Activated T-helper 17 cell treated with anti-CD3 and anti-CD28 coated beads, Interleukin-2, amount 50 U/mL, for 72 hours (primary cell): ENCODE measurements around the gene PROKR2. TPM values are rescaled to one million over a fixed set of nuclear protein-coding genes. Genes with fewer than 3 reads are reported as not detected.

Experiments used
- ATAC-seq: fragments of 150-1000 bp; cut with Tn5 transposase; replicated peaks from 2 replicates; pipeline ENCODE4 v1.10.0; 2021; ENCODE audit warnings: mild to moderate bottlenecking, moderate library complexity
- H3K27ac Mint-ChIP-seq: one replicate; pipeline ENCODE4 v1.8.0; 2022; ENCODE audit warnings: mixed read lengths
- H3K27me3 Mint-ChIP-seq: one replicate; pipeline ENCODE4 v1.8.0; 2022; ENCODE audit warnings: mixed read lengths
- H3K36me3 Mint-ChIP-seq: one replicate; pipeline ENCODE4 v1.8.0; 2022; ENCODE audit warnings: low read depth, mild to moderate bottlenecking, mixed read lengths
- H3K4me1 Mint-ChIP-seq: one replicate; pipeline ENCODE4 v1.8.0; 2022; ENCODE audit warnings: mixed read lengths
- H3K4me3 Mint-ChIP-seq: one replicate; pipeline ENCODE4 v1.8.0; 2022; ENCODE audit warnings: mild to moderate bottlenecking, mixed read lengths
- H3K9me3 Mint-ChIP-seq: one replicate; pipeline ENCODE4 v1.8.0; 2022; ENCODE audit warnings: mixed read lengths
- total RNA-seq, 2 donors: library from RNA; stranded (reverse); gene quantifications; one replicate each; pipeline ENCODE4 v1.2.3, GENCODE V29; 2022

PROKR2 gene
- total RNA-seq, 2 donors from 2014 or later, result not detected

GRCh38 chr20:5315807-5316187 lies 957 bp downstream of the PROKR2 start:
- Mint-ChIP-seq H3K4me3 (no peak overlapping the region), H3K36me3 (no peaks in the 10 kb centered on the region), H3K4me1 (no peaks in the 10 kb centered on the region), H3K27me3 (peaks cover 42% of the 10 kb centered on the region), H3K9me3 (peaks cover 3% of the 10 kb centered on the region), H3K27ac (no peak overlapping the region)
- ATAC-seq, result no peak

DNA sequence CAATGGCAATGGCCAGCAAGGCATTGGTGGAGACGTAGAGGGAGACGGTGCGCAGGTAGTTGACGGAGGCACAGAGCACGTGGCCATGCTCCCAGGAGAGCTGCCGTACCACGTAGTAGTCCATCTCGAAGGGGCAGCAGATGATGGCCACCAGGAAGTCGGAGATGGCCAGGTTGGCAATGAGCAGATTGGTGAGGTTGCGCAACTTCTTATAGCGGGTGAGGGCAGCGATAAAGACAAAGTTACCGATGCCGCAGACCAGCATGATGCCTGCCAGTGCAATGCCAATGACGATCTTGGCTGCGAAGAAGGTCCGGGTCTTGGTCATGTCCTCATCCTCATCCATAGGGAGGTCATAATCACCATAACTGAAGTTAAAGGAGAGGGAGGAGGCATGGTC lies 2.8 kb downstream of the PROKR2 start:
- Mint-ChIP-seq H3K4me1 (no peaks in the 10 kb centered on the region), H3K9me3 (peaks cover 11% of the 10 kb centered on the region), H3K27ac (no peak overlapping the region), H3K4me3 (no peak overlapping the region), H3K36me3 (no peaks in the 10 kb centered on the region), H3K27me3 (peaks cover 42% of the 10 kb centered on the region)
- ATAC-seq, result no peak

DNA sequence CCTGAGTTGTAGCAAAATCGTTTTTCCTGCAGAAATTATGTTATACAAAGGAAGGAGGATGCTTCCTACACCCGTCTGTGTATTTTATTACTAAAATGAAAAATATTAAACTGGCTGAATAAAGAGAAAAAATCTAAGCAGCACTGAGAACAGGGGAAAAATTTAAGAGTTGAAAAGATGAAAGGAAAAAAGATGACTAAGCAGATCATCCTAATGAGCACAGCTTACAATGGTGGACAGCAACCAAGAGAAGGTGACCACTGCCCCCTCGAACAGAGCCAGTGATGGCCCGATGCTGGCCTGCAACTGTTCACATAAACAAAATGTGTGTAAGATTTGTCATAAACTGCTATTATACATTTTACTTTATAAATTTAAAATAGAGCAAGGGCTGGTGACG lies 4.2 kb downstream of the PROKR2 start:
- Mint-ChIP-seq H3K36me3 (no peaks in the 10 kb centered on the region), H3K27ac (no peak overlapping the region), H3K9me3 (peaks cover 16% of the 10 kb centered on the region), H3K27me3 (peaks cover 31% of the 10 kb centered on the region), H3K4me3 (no peak overlapping the region), H3K4me1 (no peaks in the 10 kb centered on the region)
- ATAC-seq, result no peak

- no peak for ATAC-seq
- Mint-ChIP-seq H3K4me1 (no peaks in the 10 kb centered on the region), H3K27ac (no peak overlapping the region), H3K4me3 (no peak overlapping the region), H3K9me3 (peaks cover 23% of the 10 kb centered on the region), H3K36me3 (no peaks in the 10 kb centered on the region), H3K27me3 (peaks cover 26% of the 10 kb centered on the region)
Observed at GRCh38 chr20:5309971-5310370, 6.8 kb downstream of the PROKR2 start.

DNA sequence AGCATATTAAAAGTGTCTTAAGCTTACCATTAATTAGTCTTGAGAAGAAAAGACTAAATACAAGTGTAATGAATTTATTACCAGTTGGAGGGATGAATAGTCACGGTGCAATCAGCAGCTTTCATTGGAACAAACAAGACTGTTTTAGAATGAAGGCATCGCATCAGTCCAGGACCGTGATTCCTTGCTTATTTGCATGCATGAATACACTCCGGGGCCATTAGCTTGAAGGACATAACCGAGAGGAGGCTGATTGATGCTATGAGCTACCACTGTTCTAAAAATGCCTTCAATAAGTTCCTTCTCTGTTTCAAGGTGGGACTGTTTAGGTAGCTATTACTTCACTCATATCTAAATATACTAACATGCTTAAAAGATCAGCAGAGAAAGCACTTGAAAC lies 17.9 kb downstream of the PROKR2 start:
- peaks cover 25% of the 10 kb centered on the region for H3K27me3 Mint-ChIP-seq
- H3K36me3 Mint-ChIP-seq, result no peaks in the 10 kb centered on the region
- H3K4me3 Mint-ChIP-seq, result no peak overlapping the region
- no peaks in the 10 kb centered on the region for H3K9me3 Mint-ChIP-seq
- ATAC-seq, result no peak
- no peak overlapping the region for H3K27ac Mint-ChIP-seq
- H3K4me1 Mint-ChIP-seq, result no peaks in the 10 kb centered on the region

DNA sequence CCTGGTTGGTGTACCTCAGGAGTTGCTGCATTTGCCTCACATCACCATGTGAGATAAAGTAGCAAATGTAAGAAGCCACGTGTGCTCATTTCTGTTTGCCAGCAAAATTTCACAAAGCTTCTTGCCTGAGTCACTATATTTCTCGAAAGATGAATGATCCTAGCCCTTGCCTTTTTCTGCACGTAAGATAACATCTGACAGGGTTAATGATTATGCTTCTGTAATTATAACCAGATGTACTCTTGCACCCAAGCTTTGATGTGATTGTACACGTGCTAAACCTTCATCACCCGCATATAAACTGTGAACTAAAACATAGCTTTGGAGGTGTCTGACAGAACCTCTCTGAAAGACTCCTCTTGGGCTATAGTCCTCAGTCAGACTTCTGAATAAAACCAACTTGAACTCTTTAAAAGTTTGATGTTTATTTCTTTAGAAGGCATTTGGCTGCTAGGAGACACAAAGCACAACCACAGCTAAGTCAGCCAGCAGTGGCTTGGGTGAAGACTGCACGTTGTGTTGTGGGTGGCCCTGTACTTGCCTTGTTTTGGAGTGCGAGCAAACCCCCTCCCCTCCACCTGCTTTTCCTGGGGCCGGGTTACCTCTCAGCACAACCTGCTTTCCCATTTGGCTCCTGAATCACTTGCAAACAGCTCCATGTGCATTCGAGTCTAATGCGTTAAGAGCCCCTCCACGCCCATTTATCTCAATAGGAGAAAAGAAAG lies 19.3 kb downstream of the PROKR2 start:
- Mint-ChIP-seq H3K36me3 (no peaks in the 10 kb centered on the region), H3K27me3 (peaks cover 20% of the 10 kb centered on the region), H3K4me3 (no peak overlapping the region), H3K4me1 (no peaks in the 10 kb centered on the region), H3K9me3 (no peaks in the 10 kb centered on the region), H3K27ac (no peak overlapping the region)
- no peak for ATAC-seq

DNA sequence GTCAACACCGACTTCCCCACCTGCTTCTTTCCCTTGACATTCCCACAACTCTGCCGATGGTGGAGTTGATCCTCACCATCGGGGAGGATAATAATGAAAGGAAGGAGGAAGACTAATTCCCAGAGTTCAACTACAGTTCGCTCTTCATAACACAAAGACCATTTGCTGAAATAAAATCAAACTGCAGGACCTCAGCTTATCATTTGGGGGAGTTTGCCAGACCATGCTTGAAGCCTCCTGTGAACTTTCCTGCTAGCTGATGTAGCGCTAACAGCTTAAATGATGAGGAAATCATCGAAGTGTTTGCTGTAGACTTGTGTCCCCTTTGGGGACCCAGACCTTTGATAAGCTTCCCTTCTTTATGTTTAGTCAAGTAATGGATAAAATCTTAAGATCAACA lies 26.2 kb downstream of the PROKR2 start:
- ATAC-seq, result no peak
- no peaks in the 10 kb centered on the region for H3K9me3 Mint-ChIP-seq
- H3K4me3 Mint-ChIP-seq, result no peak overlapping the region
- H3K36me3 Mint-ChIP-seq, result no peaks in the 10 kb centered on the region
- no peaks in the 10 kb centered on the region for H3K4me1 Mint-ChIP-seq
- H3K27me3 Mint-ChIP-seq, result peaks cover 21% of the 10 kb centered on the region
- no peak overlapping the region for H3K27ac Mint-ChIP-seq

DNA sequence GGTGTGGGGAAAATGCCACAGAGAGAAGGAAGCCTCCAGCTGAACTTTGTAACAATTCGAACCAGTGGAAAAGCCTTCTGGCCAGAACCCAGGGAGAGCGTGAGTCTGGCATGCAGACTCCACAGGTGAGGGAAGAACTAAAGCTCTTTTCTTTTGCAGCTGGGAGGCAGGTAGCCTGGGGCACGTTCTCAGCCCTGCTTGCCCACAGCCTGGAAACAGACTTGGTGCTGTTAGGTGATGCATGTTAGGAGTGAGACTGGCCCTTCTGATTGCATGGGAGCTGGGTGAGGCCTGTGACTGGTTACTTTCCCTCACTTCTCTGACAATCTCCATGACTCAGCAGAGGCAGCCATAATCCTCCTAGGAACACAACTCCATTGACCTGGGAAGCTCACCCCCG lies 34.2 kb downstream of the PROKR2 start:
- Mint-ChIP-seq H3K36me3 (no peaks in the 10 kb centered on the region), H3K27me3 (peaks cover 49% of the 10 kb centered on the region), H3K9me3 (peaks cover 5% of the 10 kb centered on the region), H3K4me1 (no peaks in the 10 kb centered on the region), H3K4me3 (no peak overlapping the region), H3K27ac (no peak overlapping the region)
- ATAC-seq, result no peak

DNA sequence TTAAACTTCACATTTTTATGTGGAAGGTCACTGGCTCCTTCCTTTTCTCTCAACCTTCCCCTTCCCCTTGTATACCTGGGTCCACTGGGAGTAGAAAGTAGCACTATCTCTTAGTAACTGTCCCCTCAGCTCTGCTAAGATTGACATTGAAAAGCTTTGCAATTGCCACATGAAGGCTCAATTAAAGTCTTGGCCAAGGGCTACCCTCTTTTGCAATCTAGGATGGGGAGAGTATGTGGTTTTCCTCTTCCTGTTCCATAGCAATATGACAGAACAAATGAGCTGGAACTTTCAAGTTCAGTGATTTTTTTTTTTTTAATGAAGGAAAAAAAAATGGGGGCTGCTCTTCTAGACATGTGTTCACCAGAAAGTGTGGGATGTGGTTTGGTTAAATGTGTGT lies 37.1 kb downstream of the PROKR2 start:
- Mint-ChIP-seq H3K4me1 (no peaks in the 10 kb centered on the region), H3K4me3 (no peak overlapping the region), H3K27me3 (peaks cover 44% of the 10 kb centered on the region), H3K36me3 (no peaks in the 10 kb centered on the region), H3K27ac (no peak overlapping the region), H3K9me3 (peaks cover 5% of the 10 kb centered on the region)
- no peak for ATAC-seq

GRCh38 chr20:5272268-5272667 lies 44.5 kb downstream of the PROKR2 start:
- Mint-ChIP-seq H3K27me3 (peaks cover 28% of the 10 kb centered on the region), H3K4me3 (no peak overlapping the region), H3K4me1 (no peaks in the 10 kb centered on the region), H3K36me3 (no peaks in the 10 kb centered on the region), H3K27ac (no peak overlapping the region), H3K9me3 (no peaks in the 10 kb centered on the region)
- ATAC-seq, result no peak

DNA sequence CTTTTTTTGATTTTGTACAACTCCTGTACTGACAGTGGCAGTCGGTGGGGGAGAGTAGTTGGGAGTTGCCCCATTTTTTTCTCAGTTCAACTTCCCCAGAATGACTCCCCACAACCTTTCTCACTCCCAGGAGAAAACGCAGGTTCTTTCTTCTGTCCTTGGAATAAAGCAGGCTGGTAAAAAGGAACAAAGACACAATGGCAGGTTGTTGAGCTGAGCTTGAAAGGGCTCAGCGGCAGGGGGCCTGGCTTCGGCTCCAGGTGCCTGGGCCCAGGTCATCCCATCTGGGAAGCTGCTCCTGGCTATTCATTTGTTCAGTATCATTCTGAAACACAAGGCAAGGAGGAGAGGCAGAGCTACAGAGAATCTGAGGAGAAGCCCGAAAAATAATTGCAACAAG lies 46.2 kb downstream of the PROKR2 start:
- ATAC-seq, result no peak
- H3K9me3 Mint-ChIP-seq, result no peaks in the 10 kb centered on the region
- no peaks in the 10 kb centered on the region for H3K4me1 Mint-ChIP-seq
- H3K4me3 Mint-ChIP-seq, result no peak overlapping the region
- peaks cover 30% of the 10 kb centered on the region for H3K27me3 Mint-ChIP-seq
- no peaks in the 10 kb centered on the region for H3K36me3 Mint-ChIP-seq
- H3K27ac Mint-ChIP-seq, result no peak overlapping the region

GRCh38 chr20:5268449-5268848 lies 48.3 kb downstream of the PROKR2 start:
- no peaks in the 10 kb centered on the region for H3K36me3 Mint-ChIP-seq
- no peak overlapping the region for H3K4me3 Mint-ChIP-seq
- no peaks in the 10 kb centered on the region for H3K9me3 Mint-ChIP-seq
- no peaks in the 10 kb centered on the region for H3K4me1 Mint-ChIP-seq
- H3K27me3 Mint-ChIP-seq, result peaks cover 32% of the 10 kb centered on the region
- no peak overlapping the region for H3K27ac Mint-ChIP-seq
- ATAC-seq, result no peak

- ATAC-seq, result no peak
- Mint-ChIP-seq H3K27ac (no peak overlapping the region), H3K4me3 (no peak overlapping the region), H3K9me3 (no peaks in the 10 kb centered on the region), H3K4me1 (no peaks in the 10 kb centered on the region), H3K27me3 (peaks cover 29% of the 10 kb centered on the region), H3K36me3 (no peaks in the 10 kb centered on the region)
Observed at GRCh38 chr20:5267092-5267491, 49.7 kb downstream of the PROKR2 start.
